PC-9 (cell line): ENCODE data around the gene TMEM134.

Source experiments
- EZH2 ChIP-seq: fragments of 200-600 bp; sonication (generic); IDR thresholded peaks from 2 replicates; pipeline ENCODE4 v1.8.0; 2017; ENCODE audit warnings: antibody characterized with exemption, low read depth
- TF ChIP-seq, protein P1 (sequence below): fragments of 200-600 bp; sonication (generic); conservative IDR thresholded peaks from 2 replicates; pipeline ENCODE4 v1.6.1; 2017; ENCODE audit warnings: mixed run types, antibody characterized with exemption, mild to moderate bottlenecking, moderate library complexity

DNA sequence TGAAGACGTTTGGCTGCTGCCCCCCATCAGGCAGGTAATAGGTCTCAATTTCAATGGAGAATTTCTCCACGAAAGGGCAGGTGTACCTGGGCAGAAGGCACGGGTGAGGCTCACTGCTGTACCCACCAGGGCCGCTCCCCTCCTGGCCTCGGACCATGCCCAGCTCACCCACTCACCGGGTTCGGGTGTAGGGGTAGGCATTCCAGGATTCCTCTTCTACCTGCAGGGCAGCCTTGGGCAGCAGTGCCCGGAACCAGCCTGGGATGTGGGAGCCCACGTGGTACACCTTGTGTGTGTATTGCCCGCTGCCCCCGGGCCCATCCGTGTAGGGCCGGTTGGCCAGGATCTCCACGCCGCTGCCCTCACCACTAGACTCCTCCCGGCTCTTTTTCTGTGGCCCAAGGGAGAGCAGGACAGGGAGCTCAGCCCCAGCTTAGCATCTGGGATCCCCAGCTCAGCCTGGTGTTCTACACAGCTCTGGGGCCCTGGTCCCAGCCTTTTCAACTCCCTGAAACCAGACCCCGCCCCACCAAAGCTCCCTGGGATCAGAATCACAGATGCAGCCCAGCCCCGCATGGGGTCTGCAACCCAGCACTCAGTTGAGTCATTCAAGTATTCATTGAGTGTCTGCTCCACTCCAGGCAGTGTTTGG lies 33.4 kb upstream of the TMEM134 start:
- TF ChIP-seq, protein P1, sequence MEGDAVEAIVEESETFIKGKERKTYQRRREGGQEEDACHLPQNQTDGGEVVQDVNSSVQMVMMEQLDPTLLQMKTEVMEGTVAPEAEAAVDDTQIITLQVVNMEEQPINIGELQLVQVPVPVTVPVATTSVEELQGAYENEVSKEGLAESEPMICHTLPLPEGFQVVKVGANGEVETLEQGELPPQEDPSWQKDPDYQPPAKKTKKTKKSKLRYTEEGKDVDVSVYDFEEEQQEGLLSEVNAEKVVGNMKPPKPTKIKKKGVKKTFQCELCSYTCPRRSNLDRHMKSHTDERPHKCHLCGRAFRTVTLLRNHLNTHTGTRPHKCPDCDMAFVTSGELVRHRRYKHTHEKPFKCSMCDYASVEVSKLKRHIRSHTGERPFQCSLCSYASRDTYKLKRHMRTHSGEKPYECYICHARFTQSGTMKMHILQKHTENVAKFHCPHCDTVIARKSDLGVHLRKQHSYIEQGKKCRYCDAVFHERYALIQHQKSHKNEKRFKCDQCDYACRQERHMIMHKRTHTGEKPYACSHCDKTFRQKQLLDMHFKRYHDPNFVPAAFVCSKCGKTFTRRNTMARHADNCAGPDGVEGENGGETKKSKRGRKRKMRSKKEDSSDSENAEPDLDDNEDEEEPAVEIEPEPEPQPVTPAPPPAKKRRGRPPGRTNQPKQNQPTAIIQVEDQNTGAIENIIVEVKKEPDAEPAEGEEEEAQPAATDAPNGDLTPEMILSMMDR = no peak
- TF ChIP-seq EZH2 = no peak
